Astrocyte of the cerebellum (primary cell): ENCODE measurements around the gene CER1.

Experiments
- DNase-seq: peaks from one replicate; pipeline ENCODE4 v3.0.0-alpha.2; 2011; ENCODE audit warnings: low read depth
- H3K4me3 ChIP-seq: 2 replicates; pipeline ENCODE4 v1.5.1; 2011; ENCODE audit warnings: mild to moderate bottlenecking, low read depth, low read length, moderate library complexity
- in situ Hi-C: cut with HindIII; loops from 2 replicates; pipeline ENCODE4 v1.10.0; 2017; ENCODE audit warnings: low sequenced_read_pairs
- TF ChIP-seq, protein P1 (sequence below): IDR thresholded peaks from 2 replicates; pipeline ENCODE4 v1.5.1; 2012; ENCODE audit warnings: low read length, low read depth, moderate library complexity, mild to moderate bottlenecking; ENCODE audit errors: missing control alignments

The CER1 gene

DNA sequence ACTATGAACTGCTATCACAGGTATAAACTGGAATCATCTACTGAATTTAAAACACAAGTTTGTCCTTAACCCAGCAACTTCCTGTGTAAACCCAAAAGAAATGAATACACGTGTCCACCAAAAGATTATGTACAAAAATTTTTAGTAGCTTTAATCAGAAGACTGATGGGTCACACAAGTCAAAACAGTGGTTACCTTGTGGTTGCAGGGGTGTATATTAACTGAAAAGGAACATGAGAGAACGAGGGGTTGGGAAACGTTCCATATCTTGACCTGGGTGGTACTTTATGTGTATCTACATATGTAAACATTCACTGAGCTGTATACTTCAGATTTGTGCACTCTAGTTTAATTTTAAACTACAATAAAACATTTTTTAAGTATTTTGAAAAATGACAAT is 47.9 kb downstream of the CER1 start:
- TF ChIP-seq, protein P1, sequence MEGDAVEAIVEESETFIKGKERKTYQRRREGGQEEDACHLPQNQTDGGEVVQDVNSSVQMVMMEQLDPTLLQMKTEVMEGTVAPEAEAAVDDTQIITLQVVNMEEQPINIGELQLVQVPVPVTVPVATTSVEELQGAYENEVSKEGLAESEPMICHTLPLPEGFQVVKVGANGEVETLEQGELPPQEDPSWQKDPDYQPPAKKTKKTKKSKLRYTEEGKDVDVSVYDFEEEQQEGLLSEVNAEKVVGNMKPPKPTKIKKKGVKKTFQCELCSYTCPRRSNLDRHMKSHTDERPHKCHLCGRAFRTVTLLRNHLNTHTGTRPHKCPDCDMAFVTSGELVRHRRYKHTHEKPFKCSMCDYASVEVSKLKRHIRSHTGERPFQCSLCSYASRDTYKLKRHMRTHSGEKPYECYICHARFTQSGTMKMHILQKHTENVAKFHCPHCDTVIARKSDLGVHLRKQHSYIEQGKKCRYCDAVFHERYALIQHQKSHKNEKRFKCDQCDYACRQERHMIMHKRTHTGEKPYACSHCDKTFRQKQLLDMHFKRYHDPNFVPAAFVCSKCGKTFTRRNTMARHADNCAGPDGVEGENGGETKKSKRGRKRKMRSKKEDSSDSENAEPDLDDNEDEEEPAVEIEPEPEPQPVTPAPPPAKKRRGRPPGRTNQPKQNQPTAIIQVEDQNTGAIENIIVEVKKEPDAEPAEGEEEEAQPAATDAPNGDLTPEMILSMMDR: no peak

DNA sequence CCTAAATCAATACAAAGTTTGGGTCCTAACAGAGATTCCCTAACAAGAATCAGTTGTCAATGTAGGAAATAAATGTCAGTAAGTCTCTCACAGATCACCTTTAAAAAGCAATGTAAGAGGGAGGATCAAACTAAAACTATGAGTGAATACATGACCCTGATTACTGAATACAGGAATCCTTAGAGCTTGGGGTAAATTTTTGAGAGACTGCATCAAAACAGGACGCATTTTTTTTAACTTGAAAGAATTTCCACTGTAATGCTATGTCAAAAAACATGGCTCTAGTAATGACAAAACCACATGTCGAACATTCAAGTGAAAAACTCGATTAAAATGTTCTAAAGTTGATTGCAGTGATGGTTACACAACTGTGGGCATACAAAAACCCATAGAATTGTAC is 51.2 kb downstream of the CER1 start:
- TF ChIP-seq, protein P1: no peak
- no peak for DNase-seq
- no peak overlapping the region for H3K4me3 ChIP-seq
- in situ Hi-C loops: no loop called here

More for the DNA sequence above, 47.9 kb downstream of the CER1 start:
- no peak for DNase-seq
- in situ Hi-C loops: no loop called here
- no peak overlapping the region for H3K4me3 ChIP-seq

GRCh38 chr9:14670718-14671117 is 51.8 kb downstream of the CER1 start:
- no peak overlapping the region for H3K4me3 ChIP-seq
- DNase-seq: no peak
- TF ChIP-seq, protein P1: no peak
- in situ Hi-C loops: no loop called here
